Stomach (tissue), 9 donors: ENCODE measurements around the gene GSE1. TPM values are rescaled to one million over a fixed set of nuclear protein-coding genes. Genes with fewer than 3 reads are reported as not detected.

Experiments used
- DNase-seq, 2 donors: peaks; one replicate each; pipeline versions ENCODE4 v3.0.0 to v3.0.0-alpha.2; 2013 to 2019
- H3K27ac ChIP-seq, 5 donors: fragments of 200-600 bp in 4 of 5; sonication (generic) in 4 of 5; one replicate each; pipeline ENCODE4 v1.5.1; 2013 to 2019; ENCODE audit warnings: mild to moderate bottlenecking in 1 of 5, moderate library complexity in 1 of 5
- H3K27me3 ChIP-seq, 3 donors: fragments of 200-600 bp; sonication (generic); one replicate each; pipeline ENCODE4 v1.5.1; 2017 to 2019; ENCODE audit warnings: mixed run types in 1 of 3
- H3K36me3 ChIP-seq, 4 donors: fragments of 200-600 bp; sonication (generic); 1 replicate in 3 of 4; 2 replicates in 1 of 4; pipeline ENCODE4 v1.5.1; 2016 to 2019
- H3K4me1 ChIP-seq, 4 donors: fragments of 200-600 bp; sonication (generic); one replicate each; pipeline ENCODE4 v1.5.1; 2016 to 2019
- H3K4me3 ChIP-seq, 4 donors: fragments of 200-600 bp; sonication (generic) in 3 of 4; one replicate each; pipeline ENCODE4 v1.5.1; 2016 to 2019; ENCODE audit warnings: mild to moderate bottlenecking in 1 of 4
- H3K9me3 ChIP-seq, 4 donors: fragments of 200-600 bp; sonication (generic); one replicate each; pipeline ENCODE4 v1.5.1; 2016 to 2019
- CTCF ChIP-seq, 7 experiments: fragments of 450-650 bp in 4 of 7; fragments of 200-600 bp in 3 of 7; sonication (generic) in 3 of 7; IDR thresholded peaks; one replicate each; pipeline ENCODE4 v1.5.1; 2016 to 2019; ENCODE audit warnings: antibody characterized with exemption in 7 of 7, control low read depth in 2 of 7, mild to moderate bottlenecking in 1 of 7
- EP300 ChIP-seq: sonication (generic); formaldehyde crosslinking; IDR thresholded peaks from one replicate; pipeline ENCODE4 v1.6.1; 2017; ENCODE audit warnings: antibody characterized with exemption
- POLR2A ChIP-seq, 4 donors: fragments of 450-650 bp; IDR thresholded peaks; one replicate each; pipeline ENCODE4 v1.6.1; 2016; ENCODE audit warnings: antibody characterized with exemption in 4 of 4, control low read depth in 2 of 4, mild to moderate bottlenecking in 1 of 4, moderate library complexity in 1 of 4
- POLR2AphosphoS5 ChIP-seq, 3 donors: sonication (generic); formaldehyde crosslinking; IDR thresholded peaks; one replicate each; pipeline ENCODE4 v1.6.1; 2016; ENCODE audit warnings: antibody characterized with exemption in 3 of 3
- WGBS, 5 donors: extraction: QIAGEN DNeasy Blood & Tissue Kit in 3 of 5; methylation state at CpG; one replicate each; pipeline versions ENCODE4 v1.1.5 to v1.1.7; 2013 to 2018; 5-methylcytosine and 5-hydroxymethylcytosine counted together
- intact Hi-C: fragments of 100-400 bp; cut with DNase I; formaldehyde crosslinking; loops from one replicate; pipeline ENCODE4 v1.15.1; 2023; ENCODE audit warnings: low total_unique reads
- polyA plus RNA-seq, 3 donors: library from polyadenylated mRNA; stranded (reverse); fragments of 200-250 nt; gene quantifications; one replicate each; pipeline ENCODE4 v1.2.3, GENCODE V29; 2013
- small RNA-seq, 4 donors: library from RNA; depleted of rRNA; stranded (forward); fragments of <200 nt; gene quantifications; one replicate each; pipeline ENCODE3, GENCODE V24; 2016
- total RNA-seq, 5 donors: library from RNA; depleted of rRNA; stranded (reverse); fragments of >200 nt; gene quantifications; one replicate each; pipeline versions ENCODE4 v1.1.0 to v1.2.3, GENCODE V29; 2014 to 2016
- donor health status: healthy with polysubstance abuse.
- donor health status: Bipolar disorder and iron deficiency.
- donor health status: healthy.

Gene GSE1
- total and polyA plus RNA-seq, 8 donors = 11.8 to 294 (median 93.0) TPM

- 75 to 84% (median 79%) methylated on average over 20 of the region's 20 CpGs for WGBS, 5 donors
Observed at GRCh38 chr16:85724126-85724879, 111.2 kb downstream of the GSE1 start.

GRCh38 chr16:85724936-85725335 lies 111.8 kb downstream of the GSE1 start:
- no peaks in the 10 kb centered on the region for H3K9me3 ChIP-seq
- 84 to 96% (median 91%) methylated on average over 5 to 12 of the region's 12 CpGs for WGBS, 5 donors
- no peaks in the 10 kb centered on the region for H3K36me3 ChIP-seq
- intact Hi-C loops = no loop called here
- no peaks in the 10 kb centered on the region for H3K4me1 ChIP-seq
- no peak for DNase-seq
- H3K4me3 ChIP-seq = no peak overlapping the region
- TF ChIP-seq CTCF (IDR thresholded peaks at IDR 0.05) = no peak
- TF ChIP-seq POLR2A (IDR thresholded peaks at IDR 0.05) = no peak
- TF ChIP-seq POLR2AphosphoS5 (IDR thresholded peaks at IDR 0.05) = no peak
- no peak for TF ChIP-seq EP300
- no peaks in the 10 kb centered on the region for H3K27me3 ChIP-seq
- H3K27ac ChIP-seq = no peak overlapping the region

More at GRCh38 chr16:85724126-85724879, 111.2 kb downstream of the GSE1 start:
- Histone ChIP-seq H3K4me3 (no peak overlapping the region), H3K36me3 (no peaks in the 10 kb centered on the region), H3K27me3 (no peaks in the 10 kb centered on the region), H3K4me1 (no peaks in the 10 kb centered on the region), H3K9me3 (no peaks in the 10 kb centered on the region), H3K27ac (no peak overlapping the region)
- TF ChIP-seq EP300 (no peak), CTCF (IDR thresholded peaks at IDR 0.05) (no peak), POLR2A (IDR thresholded peaks at IDR 0.05) (no peak), POLR2AphosphoS5 (IDR thresholded peaks at IDR 0.05) (no peak)
- intact Hi-C loops = no loop called here
- no peak for DNase-seq

Small RNA genes lying within 50 kb of the gene (small RNA-seq; reads per million reads assigned to genes)
- 0 to 0.31 (median 0.03) reads per million in 4 donors for gene RN7SL381P

Other genes starting within 250 kb of the GSE1 start
- 1 to 10 TPM in 3 of 5 donors, under 1 TPM in 1, not detected in 1; 0.87 to 2.0 (median 1.9) TPM for gene GINS2, start 75.6 kb downstream of the GSE1 start, total RNA-seq
- 1 to 10 TPM; 1.5 to 3.6 (median 2.9) TPM for gene GINS2, start 75.6 kb downstream of the GSE1 start, polyA plus RNA-seq
- gene C16orf74, start 137.8 kb downstream of the GSE1 start, total RNA-seq = 10 to 100 TPM in 1 of 5 donors, 1 to 10 TPM in 2, not detected in 2; 1.1 to 24.9 (median 2.9) TPM
- 10 to 100 TPM in 1 of 3 donors, 1 to 10 TPM in 1, not detected in 1; 4.6 to 12.4 TPM for gene C16orf74, start 137.8 kb downstream of the GSE1 start, polyA plus RNA-seq
- gene EMC8, start 186.2 kb downstream of the GSE1 start, total RNA-seq = 10 to 100 TPM in 4 of 5 donors, 1 to 10 TPM in 1; 1.8 to 38.8 (median 20.0) TPM
- 10 to 100 TPM; 10.5 to 18.0 (median 11.3) TPM for gene EMC8, start 186.2 kb downstream of the GSE1 start, polyA plus RNA-seq
- 100 to 1,000 TPM in 4 of 5 donors, 10 to 100 TPM in 1; 57.2 to 703 (median 434) TPM for gene COX4I1, start 186.4 kb downstream of the GSE1 start, total RNA-seq
- gene COX4I1, start 186.4 kb downstream of the GSE1 start, polyA plus RNA-seq = 1,000 to 10,000 TPM; 1,255 to 1,368 (median 1,353) TPM